Gastroesophageal sphincter (tissue), 4 donors: ENCODE data around the gene MTR. TPM values are rescaled to one million over a fixed set of nuclear protein-coding genes. Genes with fewer than 3 reads are reported as not detected.

Source experiments
- ATAC-seq: fragments of 150-250 bp; one replicate; pipeline ENCODE4 v1.9.1; 2016; ENCODE audit warnings: mild to moderate bottlenecking, moderate library complexity
- H3K27ac ChIP-seq, 4 donors: fragments of 200-600 bp; sonication (generic) in 3 of 4; 1 replicate in 3 of 4; 2 replicates in 1 of 4; pipeline ENCODE4 v1.5.1; 2016 to 2019
- H3K27me3 ChIP-seq: fragments of 200-600 bp; sonication (generic); one replicate; pipeline ENCODE4 v1.5.1; 2019
- H3K36me3 ChIP-seq, 2 donors: fragments of 200-600 bp; sonication (generic); one replicate each; pipeline ENCODE4 v1.5.1; 2019; ENCODE audit warnings: control low read depth in 1 of 2
- H3K4me1 ChIP-seq, 3 donors: fragments of 200-600 bp; sonication (generic); 1 replicate in 2 of 3; 2 replicates in 1 of 3; pipeline ENCODE4 v1.5.1; 2016 to 2019; ENCODE audit warnings: control low read depth in 2 of 3
- H3K4me3 ChIP-seq, 2 donors: fragments of 200-600 bp; sonication (generic); one replicate each; pipeline ENCODE4 v1.5.1; 2019; ENCODE audit warnings: mild to moderate bottlenecking in 1 of 2, moderate library complexity in 1 of 2
- H3K9me3 ChIP-seq, 3 donors: fragments of 200-600 bp; sonication (generic); one replicate each; pipeline ENCODE4 v1.5.1; 2017 to 2019; ENCODE audit warnings: control low read depth in 2 of 3
- CTCF ChIP-seq, 4 experiments: fragments of 200-600 bp in 2 of 4; fragments of 450-650 bp in 2 of 4; sonication (generic) in 1 of 4; IDR thresholded peaks; one replicate each; pipeline ENCODE4 v1.5.1; 2017 to 2019; ENCODE audit warnings: antibody characterized with exemption in 4 of 4, mild to moderate bottlenecking in 2 of 4, moderate library complexity in 2 of 4
- EP300 ChIP-seq: sonication (generic); formaldehyde crosslinking; IDR thresholded peaks from one replicate; pipeline ENCODE4 v1.6.1; 2017; ENCODE audit warnings: antibody characterized with exemption, mild to moderate bottlenecking
- POLR2A ChIP-seq, 2 donors: fragments of 450-650 bp; IDR thresholded peaks; one replicate each; pipeline ENCODE4 v1.6.1; 2017; ENCODE audit warnings: antibody characterized with exemption in 2 of 2, mild to moderate bottlenecking in 2 of 2, moderate library complexity in 1 of 2
- POLR2AphosphoS5 ChIP-seq: sonication (generic); formaldehyde crosslinking; IDR thresholded peaks from one replicate; pipeline ENCODE4 v1.6.1; 2017; ENCODE audit warnings: antibody characterized with exemption
- WGBS, 2 donors: methylation state at CpG; one replicate each; pipeline ENCODE4 v1.1.5; 2018; ENCODE audit warnings: low coverage in 1 of 2; 5-methylcytosine and 5-hydroxymethylcytosine counted together
- total RNA-seq, 4 donors: library from RNA; depleted of rRNA; stranded (reverse); fragments of >200 nt; gene quantifications; one replicate each; pipeline ENCODE4 v1.1.0, GENCODE V29; 2016

Gene MTR
- total RNA-seq, 4 donors from 2014 or later: 34.6 to 50.3 (median 38.9) TPM

DNA sequence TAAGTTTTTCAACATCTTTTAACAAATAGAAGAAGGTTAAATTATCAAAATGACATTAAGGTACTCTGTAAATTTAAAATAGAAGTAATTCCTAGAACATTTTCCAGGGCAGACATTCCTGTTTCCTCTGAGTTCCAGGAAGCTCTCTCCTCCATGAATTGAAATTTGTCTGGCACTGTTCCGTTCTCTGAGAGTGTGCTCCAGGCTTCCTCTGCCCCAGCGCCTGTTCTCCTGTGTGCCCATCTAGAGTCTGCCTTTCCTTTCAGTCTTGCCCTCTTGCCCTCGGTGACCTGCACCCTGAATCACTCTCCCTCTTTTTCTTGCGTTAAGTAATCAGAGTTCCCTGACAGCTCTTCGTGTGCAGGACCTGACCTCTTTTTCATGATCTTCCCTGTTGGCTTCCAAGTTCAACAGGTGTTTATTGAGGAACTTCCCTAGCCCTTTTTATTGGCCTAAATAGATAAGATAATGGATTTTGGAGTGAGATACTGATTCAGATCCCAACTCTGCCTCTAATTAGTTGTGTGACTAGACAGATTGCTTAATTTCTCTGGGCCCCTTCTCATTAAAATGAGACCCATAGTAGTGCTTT, 77.1 kb downstream of the MTR start:
- TF ChIP-seq EP300 (no peak), POLR2AphosphoS5 (no peak), CTCF (IDR thresholded peaks at IDR 0.05) (no peak), POLR2A (IDR thresholded peaks at IDR 0.05) (no peak)
- Histone ChIP-seq H3K9me3 (no peaks in the 10 kb centered on the region), H3K27me3 (no peaks in the 10 kb centered on the region), H3K4me1 (peaks cover 0 to 11% (median 0%) of the 10 kb centered on the region in 3 donors), H3K36me3 (peaks cover 0 to 84% of the 10 kb centered on the region in 2 donors), H3K4me3 (no peak overlapping the region), H3K27ac (no peak overlapping the region)
- WGBS, 2 donors: 63 to 85% methylated on average over 5 of the region's 5 CpGs
- ATAC-seq: no peak

GRCh38 chr1:236875975-236876374, 80.9 kb downstream of the MTR start:
- no peak overlapping the region for H3K27ac ChIP-seq
- peaks cover 0 to 83% of the 10 kb centered on the region in 2 donors for H3K36me3 ChIP-seq
- no peak for ATAC-seq
- 87 to 88% methylated on average over 5 of the region's 5 CpGs for WGBS, 2 donors
- no peaks in the 10 kb centered on the region for H3K9me3 ChIP-seq
- H3K4me3 ChIP-seq: no peak overlapping the region
- peaks cover 0 to 11% (median 0%) of the 10 kb centered on the region in 3 donors for H3K4me1 ChIP-seq
- TF ChIP-seq EP300: no peak
- no peak for TF ChIP-seq POLR2A (IDR thresholded peaks at IDR 0.05)
- no peak for TF ChIP-seq POLR2AphosphoS5
- TF ChIP-seq CTCF (IDR thresholded peaks at IDR 0.05): no peak
- H3K27me3 ChIP-seq: no peaks in the 10 kb centered on the region

GRCh38 chr1:236877661-236878060, 82.6 kb downstream of the MTR start:
- Histone ChIP-seq H3K4me3 (no peak overlapping the region), H3K27me3 (no peaks in the 10 kb centered on the region), H3K4me1 (no peaks in the 10 kb centered on the region), H3K36me3 (peaks cover 0 to 92% of the 10 kb centered on the region in 2 donors), H3K9me3 (no peaks in the 10 kb centered on the region), H3K27ac (no peak overlapping the region)
- WGBS, 2 donors: 96 to 100% methylated on average over 2 of the region's 2 CpGs
- TF ChIP-seq POLR2AphosphoS5 (no peak), CTCF (IDR thresholded peaks at IDR 0.05) (no peak), EP300 (no peak), POLR2A (IDR thresholded peaks at IDR 0.05) (no peak)
- ATAC-seq: no peak

DNA sequence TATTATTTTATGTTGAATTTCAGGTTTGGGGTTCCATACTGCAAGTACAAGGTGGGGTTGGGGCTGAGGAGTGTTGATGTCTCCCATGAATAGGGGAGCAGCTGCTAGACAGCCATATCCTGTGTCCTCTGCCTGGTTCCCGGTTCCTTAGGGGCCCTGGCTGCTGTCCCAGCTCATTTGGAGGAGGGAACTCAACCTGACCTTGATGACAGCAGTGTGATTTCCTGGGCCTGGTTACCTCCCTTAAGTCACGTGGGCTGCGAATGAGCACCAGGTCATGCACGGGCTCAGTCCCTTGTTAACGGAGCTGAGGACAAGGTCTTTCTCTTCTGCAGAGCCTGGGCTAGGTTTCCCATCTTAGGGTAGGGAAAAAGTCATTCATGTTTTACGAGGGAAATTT, 85.1 kb downstream of the MTR start:
- Histone ChIP-seq H3K27ac (no peak overlapping the region), H3K36me3 (peaks cover 0 to 85% of the 10 kb centered on the region in 2 donors)

More for the DNA sequence above, 85.1 kb downstream of the MTR start:
- WGBS, 2 donors: 54 to 73% methylated on average over 2 to 3 of the region's 6 CpGs
- no peaks in the 10 kb centered on the region for H3K4me1 ChIP-seq
- H3K9me3 ChIP-seq: no peaks in the 10 kb centered on the region
- no peak for TF ChIP-seq POLR2A (IDR thresholded peaks at IDR 0.05)
- no peak for TF ChIP-seq EP300
- no peak for TF ChIP-seq CTCF (IDR thresholded peaks at IDR 0.05)
- no peak for TF ChIP-seq POLR2AphosphoS5
- H3K4me3 ChIP-seq: no peak overlapping the region
- ATAC-seq: no peak
- H3K27me3 ChIP-seq: no peaks in the 10 kb centered on the region
